AG04450 (cell line): Measurements from ENCODE around the gene PPP2R2C. TPM values are rescaled to one million over a fixed set of nuclear protein-coding genes. Genes with fewer than 3 reads are reported as not detected.

Experiments
- CTCF ChIA-PET: fragments of 300-600, 350-600 bp; formaldehyde crosslinking; extraction: SDS; loops from one replicate; lab custom pipeline; 2022; ENCODE audit warnings: antibody characterized with exemption, inconsistent platforms; lab: Charles Lee
- POLR2A ChIA-PET: fragments of 350-600 bp; formaldehyde crosslinking; extraction: SDS; loops from one replicate; lab custom pipeline; 2021; ENCODE audit warnings: antibody characterized with exemption, inconsistent platforms; lab: Yijun Ruan, JAX
- DNase-seq: peaks from one replicate; pipeline ENCODE4 v3.0.0-alpha.2; 2011; ENCODE audit warnings: low read depth, low spot score
- H3K27ac ChIP-seq: one replicate; pipeline ENCODE4 v1.5.1; 2012; ENCODE audit warnings: low read depth, low read length, control low read depth
- H3K27me3 ChIP-seq: one replicate; pipeline ENCODE4 v1.6.0; 2012; ENCODE audit warnings: low read length; ENCODE audit not compliant: control insufficient read depth, insufficient read depth
- H3K4me3 ChIP-seq: 2 replicates; pipeline ENCODE4 v1.5.1; 2011; ENCODE audit warnings: mild to moderate bottlenecking, low read depth, low read length, control low read depth
- H3K9me3 ChIP-seq: 2 replicates; pipeline ENCODE4 v1.5.1; 2012; ENCODE audit warnings: low read length; ENCODE audit not compliant: control insufficient read depth, insufficient read depth
- polyA plus RNA-seq: library from polyadenylated mRNA; depleted of rRNA; stranded (reverse); fragments of >200 nt; gene quantifications from 2 replicates; pipeline ENCODE4 v1.2.3, GENCODE V29; 2011
- TF ChIP-seq, protein P1 (sequence below): IDR thresholded peaks from 2 replicates; pipeline ENCODE4 v1.5.1; 2011; ENCODE audit warnings: low read depth, low read length, control low read depth, inconsistent platforms

The PPP2R2C gene
- polyA plus RNA-seq, 1 experiment, result 0.07 TPM

DNA sequence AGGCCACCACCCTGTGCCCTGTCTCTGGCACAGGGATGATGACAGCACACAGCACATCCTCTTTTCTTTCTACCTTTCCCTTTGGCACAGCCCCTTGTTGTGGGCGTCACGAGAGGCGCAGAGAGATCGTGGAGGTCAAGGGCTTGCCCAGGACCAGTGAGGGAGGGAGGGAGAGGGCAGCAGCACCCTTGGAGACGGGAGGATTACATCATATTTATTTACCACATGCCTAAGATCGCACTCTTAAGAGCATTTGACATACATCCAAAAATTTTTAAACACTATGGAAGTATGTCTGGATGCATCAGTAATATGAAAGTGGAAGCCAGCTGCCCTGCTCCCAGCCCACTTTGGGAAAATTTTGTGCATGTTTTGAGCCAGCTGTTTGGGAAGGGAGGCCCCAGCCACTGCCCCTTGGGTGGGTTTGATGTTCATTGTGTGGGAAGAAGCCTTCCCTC, 190.1 kb downstream of the PPP2R2C start:
- no peak for DNase-seq
- H3K9me3 ChIP-seq, result no peaks in the 10 kb centered on the region; the same call in 1 of the 2 replicates
- TF ChIP-seq, protein P1, sequence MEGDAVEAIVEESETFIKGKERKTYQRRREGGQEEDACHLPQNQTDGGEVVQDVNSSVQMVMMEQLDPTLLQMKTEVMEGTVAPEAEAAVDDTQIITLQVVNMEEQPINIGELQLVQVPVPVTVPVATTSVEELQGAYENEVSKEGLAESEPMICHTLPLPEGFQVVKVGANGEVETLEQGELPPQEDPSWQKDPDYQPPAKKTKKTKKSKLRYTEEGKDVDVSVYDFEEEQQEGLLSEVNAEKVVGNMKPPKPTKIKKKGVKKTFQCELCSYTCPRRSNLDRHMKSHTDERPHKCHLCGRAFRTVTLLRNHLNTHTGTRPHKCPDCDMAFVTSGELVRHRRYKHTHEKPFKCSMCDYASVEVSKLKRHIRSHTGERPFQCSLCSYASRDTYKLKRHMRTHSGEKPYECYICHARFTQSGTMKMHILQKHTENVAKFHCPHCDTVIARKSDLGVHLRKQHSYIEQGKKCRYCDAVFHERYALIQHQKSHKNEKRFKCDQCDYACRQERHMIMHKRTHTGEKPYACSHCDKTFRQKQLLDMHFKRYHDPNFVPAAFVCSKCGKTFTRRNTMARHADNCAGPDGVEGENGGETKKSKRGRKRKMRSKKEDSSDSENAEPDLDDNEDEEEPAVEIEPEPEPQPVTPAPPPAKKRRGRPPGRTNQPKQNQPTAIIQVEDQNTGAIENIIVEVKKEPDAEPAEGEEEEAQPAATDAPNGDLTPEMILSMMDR, result no peak
- H3K27ac ChIP-seq, result peak overlapping the region; percentile 61
- H3K4me3 ChIP-seq, result no peak overlapping the region
- POLR2A ChIA-PET, result interaction anchor here (0.6 kb wide), 1 partner anchor 13 kb away, joined by 5 read pairs; the partner anchor contains the start of gene WFS1
- CTCF ChIA-PET, result interaction anchor here (2.0 kb wide), 1 partner anchor 32 kb away, joined by 11 read pairs; no protein-coding TSS in a partner anchor
- H3K27me3 ChIP-seq, result no peaks in the 10 kb centered on the region

DNA sequence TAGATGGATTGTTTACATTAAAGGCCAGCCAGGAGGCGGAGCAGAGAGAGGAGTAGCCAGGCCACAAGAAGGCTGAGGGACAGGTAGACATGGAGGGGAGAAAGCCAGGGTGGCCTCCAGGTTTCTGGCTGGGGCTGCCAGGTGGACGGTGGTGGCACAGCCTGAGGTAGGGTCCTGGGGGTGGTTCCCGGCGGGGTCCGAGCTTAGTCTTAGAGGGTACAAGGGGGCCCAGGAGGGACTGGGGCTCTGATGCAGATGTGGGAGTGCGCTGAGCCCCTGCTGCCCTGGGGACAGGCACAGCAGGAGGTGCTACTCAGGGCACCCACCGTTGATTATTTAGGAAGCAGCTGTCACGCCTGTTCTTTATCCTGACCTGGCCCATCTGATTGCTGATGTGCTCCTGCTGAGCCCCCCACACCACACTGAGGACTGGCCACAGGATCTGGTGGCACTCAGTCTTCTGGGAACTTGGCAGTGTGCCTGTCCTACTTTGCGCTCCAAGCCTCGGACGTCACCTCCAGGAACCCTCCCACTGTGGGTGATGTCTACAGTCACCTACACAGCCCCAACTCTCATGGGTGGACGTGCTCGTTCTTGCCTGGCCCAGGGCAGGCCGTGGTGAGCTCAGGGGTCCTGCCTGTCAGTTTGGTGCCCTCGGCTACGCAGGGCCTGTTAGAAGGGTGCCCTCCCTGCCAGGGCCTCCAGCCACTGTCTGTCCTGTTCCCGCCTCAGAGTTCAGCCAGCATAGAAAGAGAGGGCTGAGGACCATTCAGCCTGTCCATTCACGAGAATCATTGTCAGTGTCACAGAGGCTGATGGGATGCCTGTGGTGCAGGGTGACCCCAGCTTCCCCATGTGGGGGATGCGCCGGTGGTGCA, 190.7 kb downstream of the PPP2R2C start:
- POLR2A ChIA-PET, result no interaction called here
- CTCF ChIA-PET, result interaction anchor here (1.4 kb wide), 1 partner anchor 12 kb away, joined by 3 read pairs; the partner anchor contains the start of gene WFS1
- Histone ChIP-seq H3K9me3 (no peaks in the 10 kb centered on the region; the same call in 1 of the 2 replicates), H3K4me3 (no peak overlapping the region), H3K27me3 (no peaks in the 10 kb centered on the region), H3K27ac (no peak overlapping the region)
- TF ChIP-seq, protein P1, result no peak
- DNase-seq, result no peak

DNA sequence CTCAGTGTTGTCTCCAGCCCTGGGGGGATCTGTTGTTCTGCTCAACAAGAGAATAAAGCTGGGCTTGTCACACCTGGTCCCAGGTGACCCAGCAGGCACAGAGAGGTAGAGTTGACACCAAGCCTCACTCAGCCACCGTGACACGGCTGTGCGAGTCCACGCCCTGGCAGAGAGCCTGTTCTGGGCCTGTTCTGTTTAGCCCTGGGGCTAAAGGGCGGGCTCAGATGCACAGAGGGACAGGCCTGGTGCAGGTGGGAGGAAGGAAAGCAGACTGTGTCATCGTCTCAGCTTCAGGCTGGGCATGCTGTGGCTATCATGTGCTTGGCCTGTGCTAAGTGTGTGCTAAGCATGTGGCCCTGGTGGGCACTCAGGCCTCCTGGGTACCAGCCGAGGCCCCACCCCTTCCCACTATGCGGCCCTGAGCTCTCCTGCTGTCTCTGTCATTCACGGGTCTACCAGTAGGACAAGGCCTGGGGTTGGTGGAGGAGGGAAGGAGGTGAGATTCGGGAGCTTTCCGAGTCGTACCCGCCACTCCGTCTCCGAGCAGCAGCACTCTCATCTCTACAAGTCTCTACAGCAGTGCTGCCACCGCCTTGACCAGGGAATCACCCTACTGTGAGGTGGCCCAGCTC, 191.9 kb downstream of the PPP2R2C start:
- H3K27ac ChIP-seq, result no peak overlapping the region
- DNase-seq, result no peak
- H3K27me3 ChIP-seq, result no peaks in the 10 kb centered on the region
- TF ChIP-seq, protein P1, result no peak
- H3K9me3 ChIP-seq, result no peaks in the 10 kb centered on the region; the same call in 1 of the 2 replicates
- CTCF ChIA-PET, result interaction anchor here (1.4 kb wide), 1 partner anchor 11 kb away, joined by 3 read pairs; the partner anchor contains the start of gene WFS1
- no peak overlapping the region for H3K4me3 ChIP-seq
- POLR2A ChIA-PET, result interaction anchor here (0.6 kb wide), 1 partner anchor 11 kb away, joined by 4 read pairs; the partner anchor contains the start of gene WFS1

DNA sequence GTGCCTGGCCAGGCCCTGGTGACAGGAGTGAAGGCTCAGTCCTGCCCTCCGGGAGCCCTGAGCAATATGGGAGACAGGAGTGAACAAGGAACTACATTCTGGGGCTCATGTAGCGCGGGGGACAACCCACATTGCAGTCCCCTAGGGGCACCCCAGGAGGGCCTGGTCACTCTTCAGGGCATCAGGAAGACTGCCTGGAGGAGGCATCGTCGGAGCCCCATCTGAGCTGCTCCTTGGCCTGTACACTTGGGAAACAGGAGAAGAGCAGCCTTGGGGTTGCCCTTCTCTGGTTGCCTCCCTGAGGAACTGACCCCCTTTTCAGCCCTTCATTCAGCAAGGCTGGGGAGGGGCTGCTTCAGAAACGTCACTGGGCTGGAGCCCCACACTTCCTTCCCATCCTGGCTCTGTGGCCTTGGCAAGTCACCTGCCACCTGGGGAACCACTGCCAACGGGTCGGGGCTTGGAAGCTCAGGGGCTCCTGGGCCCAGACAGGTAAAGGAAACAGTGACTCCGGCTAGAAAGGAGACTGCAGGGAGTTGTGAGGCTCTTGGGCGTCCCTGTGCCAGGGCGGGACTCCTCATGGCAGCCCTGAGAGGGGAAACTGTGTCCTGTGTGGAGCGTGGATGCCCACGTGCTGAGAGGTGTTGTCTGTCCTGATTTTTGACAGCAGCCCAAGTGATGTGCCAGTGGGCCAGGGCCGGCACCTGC, 192.7 kb downstream of the PPP2R2C start:
- Histone ChIP-seq H3K4me3 (no peak overlapping the region), H3K27me3 (no peaks in the 10 kb centered on the region), H3K27ac (no peak overlapping the region), H3K9me3 (no peaks in the 10 kb centered on the region; the same call in 1 of the 2 replicates)
- ChIA-PET POLR2A (interaction anchor here (0.6 kb wide), 1 partner anchor 10 kb away, joined by 4 read pairs; the partner anchor contains the start of gene WFS1), CTCF (interaction anchor here (0.8 to 1.8 kb wide), 3 partner anchors 29 to 52 kb away, joined by 4 to 5 read pairs (median 5); no protein-coding TSS in a partner anchor)
- TF ChIP-seq, protein P1, result no peak
- DNase-seq, result no peak
